H9 (cell line): ENCODE results near the gene PEX12. TPM values are rescaled to one million over a fixed set of nuclear protein-coding genes. Genes with fewer than 3 reads are reported as not detected.

Experiments used
- DNase-seq: peaks from one replicate; pipeline ENCODE4 v3.0.0-alpha.2; 2017
- H2AFZ ChIP-seq: one replicate; pipeline ENCODE4 v1.6.1; 2013; ENCODE audit warnings: mild to moderate bottlenecking, low read length, control low read depth, moderate library complexity
- H2AK5ac ChIP-seq: 2 replicates; pipeline ENCODE4 v1.6.1; 2013; ENCODE audit warnings: low read length, control low read depth, mixed read lengths; ENCODE audit not compliant: insufficient read length
- H2BK120ac ChIP-seq: one replicate; pipeline ENCODE4 v1.6.1; 2013; ENCODE audit warnings: low read depth, mild to moderate bottlenecking, low read length, control low read depth, inconsistent platforms; ENCODE audit not compliant: poor library complexity, severe bottlenecking
- H2BK12ac ChIP-seq: 2 replicates; pipeline ENCODE4 v1.6.1; 2013; ENCODE audit warnings: low read length, control low read depth, mixed read lengths, low read depth; ENCODE audit not compliant: insufficient read length
- H2BK15ac ChIP-seq: 2 replicates; pipeline ENCODE4 v1.6.1; 2013; ENCODE audit warnings: low read depth, low read length, control low read depth
- H2BK20ac ChIP-seq: one replicate; pipeline ENCODE4 v1.6.1; 2013; ENCODE audit warnings: low read depth, mild to moderate bottlenecking, low read length, control low read depth, inconsistent platforms; ENCODE audit not compliant: poor library complexity, severe bottlenecking
- H2BK5ac ChIP-seq: 2 replicates; pipeline ENCODE4 v1.6.1; 2013; ENCODE audit warnings: low read length, control low read depth, mixed read lengths; ENCODE audit not compliant: insufficient read length
- H3K14ac ChIP-seq: 2 replicates; pipeline ENCODE4 v1.6.1; 2013; ENCODE audit warnings: low read length, control low read depth; ENCODE audit not compliant: insufficient read depth
- H3K18ac ChIP-seq: 2 replicates; pipeline ENCODE4 v1.6.1; 2013; ENCODE audit warnings: low read depth, mild to moderate bottlenecking, mixed read lengths, low read length, control low read depth; ENCODE audit not compliant: insufficient read length
- H3K23ac ChIP-seq: 2 replicates; pipeline ENCODE4 v1.6.1; 2013; ENCODE audit warnings: low read length, control low read depth, mixed read lengths, low read depth; ENCODE audit not compliant: insufficient read length
- H3K23me2 ChIP-seq: 2 replicates; pipeline ENCODE4 v1.6.1; 2013; ENCODE audit warnings: low read depth, mild to moderate bottlenecking, mixed read lengths, low read length, control low read depth; ENCODE audit not compliant: insufficient read length, poor library complexity, severe bottlenecking
- H3K27ac ChIP-seq: 2 replicates; pipeline ENCODE4 v1.5.1; 2013; ENCODE audit warnings: low read length, control low read depth, mixed read lengths, low read depth; ENCODE audit not compliant: insufficient read length
- H3K27me3 ChIP-seq: 2 replicates; pipeline ENCODE4 v1.6.1; 2013; ENCODE audit warnings: low read length, control low read depth, inconsistent platforms; ENCODE audit not compliant: insufficient read depth
- H3K4ac ChIP-seq: 2 replicates; pipeline ENCODE4 v1.6.1; 2013; ENCODE audit warnings: low read depth, mild to moderate bottlenecking, control low read depth, inconsistent platforms, low read length, moderate library complexity
- H3K4me1 ChIP-seq: 2 replicates; pipeline ENCODE4 v1.6.1; 2013; ENCODE audit warnings: low read length, control low read depth, inconsistent platforms; ENCODE audit not compliant: insufficient read depth
- H3K4me2 ChIP-seq: 2 replicates; pipeline ENCODE4 v1.6.1; 2013; ENCODE audit warnings: low read length, control low read depth, mixed read lengths; ENCODE audit not compliant: insufficient read length, insufficient read depth
- H3K56ac ChIP-seq: 2 replicates; pipeline ENCODE4 v1.6.1; 2013; ENCODE audit warnings: low read depth, mild to moderate bottlenecking, mixed read lengths, low read length, control low read depth; ENCODE audit not compliant: insufficient read length
- H3K79me1 ChIP-seq: 2 replicates; pipeline ENCODE4 v1.6.1; 2013; ENCODE audit warnings: low read depth, mild to moderate bottlenecking, moderate library complexity, low read length, control low read depth, inconsistent platforms; ENCODE audit not compliant: insufficient read depth, poor library complexity, severe bottlenecking
- H3K79me2 ChIP-seq: 2 replicates; pipeline ENCODE4 v1.6.1; 2013; ENCODE audit warnings: low read length, control low read depth, inconsistent platforms; ENCODE audit not compliant: insufficient read depth
- H3K9ac ChIP-seq: 2 replicates; pipeline ENCODE4 v1.6.1; 2013; ENCODE audit warnings: low read length, control low read depth, mixed read lengths; ENCODE audit not compliant: insufficient read length; ENCODE audit errors: extremely low read depth
- H3K9me3 ChIP-seq: one replicate; pipeline ENCODE4 v1.6.1; 2013; ENCODE audit warnings: low read depth, low read length, inconsistent platforms; ENCODE audit not compliant: control insufficient read depth
- H3T11ph ChIP-seq: one replicate; pipeline ENCODE4 v1.6.1; 2013; ENCODE audit warnings: mild to moderate bottlenecking, low read length, control low read depth, inconsistent platforms
- H4K20me1 ChIP-seq: one replicate; pipeline ENCODE4 v1.6.1; 2013; ENCODE audit not compliant: control insufficient read depth, insufficient read length, insufficient read depth
- H4K5ac ChIP-seq: 2 replicates; pipeline ENCODE4 v1.6.1; 2013; ENCODE audit warnings: low read depth, mild to moderate bottlenecking, mixed read lengths, low read length, control low read depth; ENCODE audit not compliant: insufficient read length
- H4K8ac ChIP-seq: replicated peaks from 2 replicates; pipeline ENCODE4 v1.6.1; 2013; ENCODE audit warnings: low read length, control low read depth, mixed read lengths, low read depth; ENCODE audit not compliant: insufficient read length
- H4K91ac ChIP-seq: 2 replicates; pipeline ENCODE4 v1.6.1; 2013; ENCODE audit warnings: low read depth, mild to moderate bottlenecking, moderate library complexity, mixed read lengths, low read length, control low read depth; ENCODE audit not compliant: insufficient read length
- H3K27ac Mint-ChIP-seq, 3 experiments: 2 replicates in 2 of 3; 3 replicates in 1 of 3; pipeline ENCODE4 v1.8.0; 2020 to 2021; ENCODE audit warnings: mixed read lengths in 3 of 3, mild to moderate bottlenecking in 1 of 3, moderate library complexity in 1 of 3
- H3K27me3 Mint-ChIP-seq: 2 replicates; pipeline ENCODE4 v1.8.0; 2021; ENCODE audit warnings: low read depth, mild to moderate bottlenecking, moderate library complexity, mixed read lengths
- H3K36me3 Mint-ChIP-seq, 3 experiments: 2 replicates in 2 of 3; 3 replicates in 1 of 3; pipeline ENCODE4 v1.8.0; 2020 to 2021; ENCODE audit warnings: low read depth in 3 of 3, mixed read lengths in 3 of 3; ENCODE audit not compliant: insufficient read depth in 1 of 3
- H3K4me1 Mint-ChIP-seq, 2 experiments: 2 replicates each; pipeline ENCODE4 v1.8.0; 2020; ENCODE audit warnings: mixed read lengths in 2 of 2
- H3K4me3 Mint-ChIP-seq, 2 experiments: 2 replicates in 1 of 2; 3 replicates in 1 of 2; pipeline ENCODE4 v1.8.0; 2020 to 2021; ENCODE audit warnings: mild to moderate bottlenecking in 2 of 2, mixed read lengths in 2 of 2, moderate library complexity in 1 of 2
- H3K9me3 Mint-ChIP-seq, 2 experiments: 2 replicates in 1 of 2; 3 replicates in 1 of 2; pipeline ENCODE4 v1.8.0; 2020; ENCODE audit warnings: mild to moderate bottlenecking in 2 of 2, mixed read lengths in 2 of 2, moderate library complexity in 1 of 2
- CTCF ChIP-seq: fragments of 200-600 bp; sonication (generic); conservative IDR thresholded peaks from 3 replicates; pipeline ENCODE4 v1.8.0; 2021; ENCODE audit warnings: antibody characterized with exemption, mild to moderate bottlenecking
- WGBS: extraction: QIAGEN DNeasy Blood & Tissue Kit; methylation state at CpG from one replicate; pipeline ENCODE4 v1.1.7; 2013; ENCODE audit warnings: missing lambda C conversion rate, low lambda C conversion rate, mixed read lengths; ENCODE audit not compliant: insufficient read length; ENCODE audit errors: extremely low coverage; 5-methylcytosine and 5-hydroxymethylcytosine counted together
- total RNA-seq: library from RNA; stranded (reverse); gene quantifications from 2 replicates; pipeline ENCODE4 v1.2.1, GENCODE V29; 2021

Gene PEX12
- total RNA-seq, 1 experiment from 2014 or later, result 5.4 TPM

- Histone ChIP-seq H4K20me1 (no peaks in the 10 kb centered on the region), H3K79me2 (no peaks in the 10 kb centered on the region), H2AFZ (no peak overlapping the region), H3K56ac (no peak overlapping the region), H3K4me2 (no peak overlapping the region), H3K4ac (no peak overlapping the region), H2BK15ac (no peak overlapping the region), H2BK5ac (no peak overlapping the region), H3K4me1 (no peaks in the 10 kb centered on the region), H2BK12ac (no peak overlapping the region), H2BK20ac (no peak overlapping the region), H3K14ac (no peak overlapping the region), H4K91ac (no peak overlapping the region), H3K9ac (no peak overlapping the region), H3K18ac (no peak overlapping the region), H4K8ac (no peak overlapping the region), H4K5ac (no peak overlapping the region), H3K27me3 (no peaks in the 10 kb centered on the region), H3K9me3 (no peaks in the 10 kb centered on the region), H3K23ac (no peak overlapping the region), H3K79me1 (no peaks in the 10 kb centered on the region), H3T11ph (no peak overlapping the region), H2BK120ac (no peak overlapping the region), H3K23me2 (no peaks in the 10 kb centered on the region), H3K27ac (no peak overlapping the region), H2AK5ac (no peak overlapping the region)
- no peaks in the 10 kb centered on the region for H3K9me3 Mint-ChIP-seq
- H3K4me1 Mint-ChIP-seq, result no peaks in the 10 kb centered on the region
- no peak overlapping the region for H3K27ac Mint-ChIP-seq
- no CpG with 5 or more reads among the region's 7 CpGs for WGBS
- no peak for DNase-seq
- peaks cover 0 to 17% (median 1%) of the 10 kb centered on the region in 3 experiments; a peak in 5 of 7 replicates for H3K36me3 Mint-ChIP-seq
- no peak for TF ChIP-seq CTCF
- H3K27me3 Mint-ChIP-seq, result no peaks in the 10 kb centered on the region
- no peak overlapping the region for H3K4me3 Mint-ChIP-seq
Measured at GRCh38 chr17:35616536-35616935, 38.2 kb upstream of the PEX12 start.
